Lower lobe of right lung (tissue), 2 donors: ENCODE measurements around the gene ZNF621. TPM values are rescaled to one million over a fixed set of nuclear protein-coding genes. Genes with fewer than 3 reads are reported as not detected.
A peak's percentile ranks its signal among the peaks of the same experiment; 100 is the strongest.

Experiments
- ATAC-seq, 2 donors: fragments of 200-7000 bp; cut with Tn5 transposase; one replicate each; pipeline ENCODE4 v1.9.1; 2020 to 2022; ENCODE audit warnings: mild to moderate bottlenecking in 2 of 2, moderate library complexity in 2 of 2
- DNase-seq: peaks from one replicate; pipeline ENCODE4 v3.0.0-alpha.2; 2020
- H3K27ac ChIP-seq: fragments of 200-600 bp; one replicate; pipeline ENCODE4 v1.8.0; 2022
- H3K27me3 ChIP-seq: fragments of 200-600 bp; one replicate; pipeline ENCODE4 v1.8.0; 2022; ENCODE audit warnings: low read depth
- H3K36me3 ChIP-seq: fragments of 200-600 bp; one replicate; pipeline ENCODE4 v1.8.0; 2022; ENCODE audit warnings: mild to moderate bottlenecking
- H3K4me1 ChIP-seq: fragments of 200-600 bp; one replicate; pipeline ENCODE4 v1.8.0; 2022
- H3K4me3 ChIP-seq: fragments of 200-600 bp; one replicate; pipeline ENCODE4 v1.8.0; 2022; ENCODE audit warnings: mild to moderate bottlenecking
- H3K9me3 ChIP-seq: fragments of 200-600 bp; one replicate; pipeline ENCODE4 v1.8.0; 2022
- intact Hi-C: fragments of 100-400 bp; cut with DNase I; formaldehyde crosslinking; loops from one replicate; pipeline ENCODE4 v1.11.0; 2022
- total RNA-seq: library from RNA; stranded (reverse); fragmentation: NEBNext Ultra II Directional; extraction: Animal tissue kit (Norgen Biotek cat#: 25700); gene quantifications from one replicate; pipeline ENCODE4 v1.2.1, GENCODE V29; 2021
- TF ChIP-seq, protein P1 (sequence below): fragments of 200-600 bp; IDR thresholded peaks from one replicate; pipeline ENCODE4 v1.8.0; 2022; ENCODE audit warnings: antibody characterized with exemption, mild to moderate bottlenecking
- donor health status: DM: no; HTN: yes; CAD: no; lungs with severe emphysema.

The ZNF621 gene
- total RNA-seq, 1 donor from 2014 or later = 19.9 TPM

DNA sequence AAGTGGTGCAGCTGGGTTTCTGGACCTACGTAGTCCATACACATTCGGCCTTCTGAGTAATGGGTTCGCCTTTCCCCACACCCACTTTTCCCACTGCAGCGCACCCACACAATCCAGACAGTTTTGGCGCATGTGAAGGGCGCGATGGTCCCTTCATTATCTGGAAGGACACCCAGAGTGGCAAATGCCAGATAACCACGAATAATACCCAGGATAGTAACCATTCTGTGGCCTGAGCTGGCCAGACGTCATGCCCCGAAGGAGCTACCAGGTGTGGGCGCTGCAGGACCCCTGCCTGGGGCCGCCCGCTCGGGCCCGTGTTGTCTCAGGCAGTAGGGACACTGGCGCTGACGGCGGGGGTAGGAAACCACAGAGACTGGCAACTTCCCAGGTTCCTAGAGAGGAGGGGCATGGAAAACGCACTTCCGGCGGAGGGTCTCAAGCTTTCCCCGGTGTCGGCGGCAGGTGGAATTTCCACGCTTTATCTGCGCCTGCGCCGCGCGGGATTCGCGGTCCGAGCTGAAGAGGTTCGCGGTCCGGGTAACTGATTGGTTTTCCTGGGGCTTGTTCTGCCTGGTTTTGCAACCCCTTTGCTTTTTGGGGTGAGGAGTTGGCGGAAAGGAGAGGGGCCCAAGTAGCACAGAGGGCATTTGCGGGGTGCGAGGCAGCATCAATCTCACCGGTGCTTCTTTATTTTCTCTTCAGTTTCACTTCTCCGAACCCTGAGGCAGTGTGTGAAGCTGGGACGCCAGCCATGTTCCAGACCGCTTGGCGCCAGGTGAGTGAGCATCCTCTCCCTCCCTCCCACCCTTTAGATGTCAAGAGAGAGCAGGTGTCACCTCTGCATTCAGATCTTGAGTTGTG, 18.9 kb upstream of the ZNF621 start, which contains the start of gene ZNF620:
Gene ZNF620 (plus strand): TSS at position 441 of the 864 bp plus-strand sequence. CDS start 314 bp downstream, at position 755.
- peak; percentile 97 to 98 for ATAC-seq

DNA sequence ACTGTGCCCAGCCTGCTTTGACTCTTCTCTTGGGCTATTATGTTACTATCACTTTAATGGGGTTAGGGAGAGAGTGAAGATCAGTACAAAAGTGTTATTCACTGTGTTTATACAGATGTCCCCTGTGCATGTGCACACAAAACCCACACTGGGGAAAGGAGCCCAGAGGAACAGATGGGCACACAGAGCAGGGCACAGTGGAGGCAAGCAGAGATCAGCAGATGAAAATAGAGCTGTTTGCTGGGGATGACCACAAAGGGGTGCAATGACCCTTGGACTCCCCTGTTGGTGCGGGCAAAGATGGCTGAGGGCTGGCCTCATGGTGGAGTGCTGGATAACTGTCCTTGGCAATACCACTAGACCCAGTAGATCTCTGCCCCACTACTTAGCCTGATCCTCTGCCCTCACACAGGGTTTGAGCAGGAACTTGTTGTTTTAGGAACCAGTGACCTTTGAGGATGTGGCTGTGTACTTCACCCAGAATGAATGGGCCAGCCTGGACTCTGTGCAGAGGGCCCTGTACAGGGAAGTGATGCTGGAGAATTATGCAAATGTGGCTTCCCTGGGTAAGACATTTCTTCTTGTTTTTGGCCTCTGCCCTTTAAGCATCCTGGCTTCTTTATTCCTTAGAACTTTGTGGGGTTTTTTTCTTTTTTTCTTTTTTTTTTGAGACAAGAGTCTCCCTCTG, 13.6 kb upstream of the ZNF621 start:
- Histone ChIP-seq H3K9me3 (no peaks in the 10 kb centered on the region), H3K27ac (no peak overlapping the region), H3K27me3 (no peaks in the 10 kb centered on the region), H3K4me3 (no peak overlapping the region), H3K36me3 (peaks cover 51% of the 10 kb centered on the region), H3K4me1 (peaks cover 8% of the 10 kb centered on the region)
- intact Hi-C loops = no loop called here
- DNase-seq = no peak
- no peak for ATAC-seq
- TF ChIP-seq, protein P1, sequence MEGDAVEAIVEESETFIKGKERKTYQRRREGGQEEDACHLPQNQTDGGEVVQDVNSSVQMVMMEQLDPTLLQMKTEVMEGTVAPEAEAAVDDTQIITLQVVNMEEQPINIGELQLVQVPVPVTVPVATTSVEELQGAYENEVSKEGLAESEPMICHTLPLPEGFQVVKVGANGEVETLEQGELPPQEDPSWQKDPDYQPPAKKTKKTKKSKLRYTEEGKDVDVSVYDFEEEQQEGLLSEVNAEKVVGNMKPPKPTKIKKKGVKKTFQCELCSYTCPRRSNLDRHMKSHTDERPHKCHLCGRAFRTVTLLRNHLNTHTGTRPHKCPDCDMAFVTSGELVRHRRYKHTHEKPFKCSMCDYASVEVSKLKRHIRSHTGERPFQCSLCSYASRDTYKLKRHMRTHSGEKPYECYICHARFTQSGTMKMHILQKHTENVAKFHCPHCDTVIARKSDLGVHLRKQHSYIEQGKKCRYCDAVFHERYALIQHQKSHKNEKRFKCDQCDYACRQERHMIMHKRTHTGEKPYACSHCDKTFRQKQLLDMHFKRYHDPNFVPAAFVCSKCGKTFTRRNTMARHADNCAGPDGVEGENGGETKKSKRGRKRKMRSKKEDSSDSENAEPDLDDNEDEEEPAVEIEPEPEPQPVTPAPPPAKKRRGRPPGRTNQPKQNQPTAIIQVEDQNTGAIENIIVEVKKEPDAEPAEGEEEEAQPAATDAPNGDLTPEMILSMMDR = no peak

More for the DNA sequence above, 18.9 kb upstream of the ZNF621 start, which contains the start of gene ZNF620:
- DNase-seq = peak; percentile 87
- no peaks in the 10 kb centered on the region for H3K9me3 ChIP-seq
- H3K27ac ChIP-seq = peak within 1 kb of the TSS; percentile 85
- H3K4me3 ChIP-seq = peak within 1 kb of the TSS; percentile 71
- peaks cover 24% of the 10 kb centered on the region for H3K4me1 ChIP-seq
- peaks cover 12% of the 10 kb centered on the region for H3K36me3 ChIP-seq
- TF ChIP-seq, protein P1 = peak; percentile 32
- intact Hi-C loops = no loop called here
- H3K27me3 ChIP-seq = no peaks in the 10 kb centered on the region

DNA sequence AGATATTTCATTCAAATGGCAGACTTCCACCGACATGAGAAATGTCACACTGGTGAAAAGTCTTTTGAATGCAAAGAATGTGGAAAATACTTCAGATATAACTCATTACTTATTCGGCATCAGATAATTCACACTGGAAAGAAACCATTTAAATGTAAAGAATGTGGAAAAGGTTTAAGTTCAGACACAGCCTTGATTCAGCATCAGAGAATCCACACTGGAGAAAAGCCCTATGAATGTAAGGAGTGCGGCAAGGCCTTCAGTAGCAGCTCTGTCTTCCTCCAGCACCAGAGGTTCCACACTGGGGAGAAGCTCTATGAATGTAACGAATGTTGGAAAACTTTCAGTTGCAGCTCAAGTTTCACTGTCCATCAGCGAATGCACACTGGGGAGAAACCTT, 8.6 kb upstream of the ZNF621 start:
- Histone ChIP-seq H3K36me3 (peaks cover 44% of the 10 kb centered on the region), H3K27me3 (no peaks in the 10 kb centered on the region), H3K9me3 (no peaks in the 10 kb centered on the region), H3K4me3 (no peak overlapping the region), H3K27ac (no peak overlapping the region), H3K4me1 (no peaks in the 10 kb centered on the region)
- no peak for ATAC-seq
- intact Hi-C loops = no loop called here
- TF ChIP-seq, protein P1 = no peak
- no peak for DNase-seq

DNA sequence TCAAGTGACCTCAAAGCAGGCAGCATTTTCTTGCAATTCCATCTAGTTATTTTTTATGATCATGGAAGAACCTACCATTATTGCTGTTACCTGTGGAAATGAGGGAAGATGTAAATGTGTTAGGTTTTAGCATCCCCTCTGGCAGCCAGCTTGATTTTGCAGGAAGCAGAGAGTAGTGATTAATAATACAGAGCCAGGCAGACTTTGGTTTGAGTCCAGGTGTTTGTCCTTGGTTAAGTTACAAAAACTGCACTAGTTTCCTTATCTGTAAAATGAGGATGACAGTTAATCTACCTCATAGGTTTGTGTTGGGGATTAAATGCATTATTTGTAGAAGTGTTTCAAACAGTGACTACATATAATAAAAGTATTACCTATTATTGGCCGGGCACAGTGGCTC, 6.7 kb upstream of the ZNF621 start:
- intact Hi-C loops = no loop called here
- no peak for DNase-seq
- no peaks in the 10 kb centered on the region for H3K4me1 ChIP-seq
- TF ChIP-seq, protein P1 = no peak
- no peak for ATAC-seq
- no peaks in the 10 kb centered on the region for H3K9me3 ChIP-seq
- no peak overlapping the region for H3K27ac ChIP-seq
- no peak overlapping the region for H3K4me3 ChIP-seq
- H3K36me3 ChIP-seq = peaks cover 27% of the 10 kb centered on the region
- H3K27me3 ChIP-seq = no peaks in the 10 kb centered on the region

DNA sequence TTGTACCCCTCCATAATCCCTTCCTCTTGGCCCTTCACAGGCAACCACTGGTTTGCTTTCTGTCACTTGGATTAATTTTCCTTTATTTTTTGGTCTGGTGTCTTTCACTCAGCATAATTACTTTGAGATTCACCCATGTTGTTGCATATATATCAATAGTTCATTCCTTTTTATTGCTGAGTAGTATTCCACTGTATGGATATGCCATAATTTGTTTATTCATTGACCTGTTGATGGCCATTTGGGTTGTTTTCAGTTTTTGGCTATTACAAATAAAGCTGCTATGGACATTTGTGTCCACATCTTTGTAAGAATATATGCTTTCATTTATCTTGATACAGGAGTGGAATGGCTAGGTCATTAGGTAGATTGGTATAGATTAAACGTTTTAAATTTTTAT, 5.9 kb upstream of the ZNF621 start:
- Histone ChIP-seq H3K4me3 (no peak overlapping the region), H3K4me1 (no peaks in the 10 kb centered on the region), H3K27me3 (no peaks in the 10 kb centered on the region), H3K36me3 (peaks cover 25% of the 10 kb centered on the region), H3K27ac (no peak overlapping the region), H3K9me3 (no peaks in the 10 kb centered on the region)
- DNase-seq = no peak
- intact Hi-C loops = no loop called here
- TF ChIP-seq, protein P1 = no peak
- no peak for ATAC-seq
